Breast epithelium (tissue), 4 donors: ENCODE data around the gene ARHGAP8. TPM values are rescaled to one million over a fixed set of nuclear protein-coding genes. Genes with fewer than 3 reads are reported as not detected.

Experiments
- DNase-seq, 2 donors: peaks; one replicate each; pipeline ENCODE4 v3.0.0-alpha.2; 2019; ENCODE audit warnings: low spot score in 2 of 2
- H3K27ac ChIP-seq, 2 donors: fragments of 200-600 bp; sonication (generic) in 1 of 2; one replicate each; pipeline ENCODE4 v1.5.1; 2016 to 2019; ENCODE audit warnings: mild to moderate bottlenecking in 1 of 2
- H3K27me3 ChIP-seq, 2 donors: fragments of 200-600 bp; sonication (generic) in 1 of 2; one replicate each; pipeline versions ENCODE4 v1.5.1 to v1.6.0; 2017 to 2019; ENCODE audit warnings: control low read depth in 1 of 2, mild to moderate bottlenecking in 1 of 2
- H3K36me3 ChIP-seq: fragments of 200-600 bp; one replicate; pipeline ENCODE4 v1.5.1; 2019
- H3K4me1 ChIP-seq, 2 donors: fragments of 200-600 bp; sonication (generic); one replicate each; pipeline ENCODE4 v1.5.1; 2016 to 2019; ENCODE audit warnings: control low read depth in 1 of 2
- H3K4me3 ChIP-seq, 3 donors: fragments of 200-600 bp; sonication (generic); 1 replicate in 2 of 3; 2 replicates in 1 of 3; pipeline ENCODE4 v1.5.1; 2016 to 2019; ENCODE audit warnings: mild to moderate bottlenecking in 3 of 3, moderate library complexity in 2 of 3
- H3K9me3 ChIP-seq, 2 donors: fragments of 200-600 bp; sonication (generic) in 1 of 2; one replicate each; pipeline ENCODE4 v1.5.1; 2016 to 2019; ENCODE audit warnings: control low read depth in 1 of 2
- POLR2A ChIP-seq: fragments of 450-650 bp; IDR thresholded peaks from one replicate; pipeline ENCODE4 v1.6.1; 2016; ENCODE audit warnings: antibody characterized with exemption, mild to moderate bottlenecking, moderate library complexity
- POLR2AphosphoS5 ChIP-seq, 3 donors: sonication (generic); formaldehyde crosslinking; IDR thresholded peaks; one replicate each; pipeline ENCODE4 v1.6.1; 2017; ENCODE audit warnings: antibody characterized with exemption in 3 of 3
- intact Hi-C: fragments of 100-400 bp; cut with DNase I; formaldehyde crosslinking; loops from one replicate; pipeline ENCODE4 v1.15.1; 2023; ENCODE audit warnings: low total_unique reads
- total RNA-seq, 3 donors: library from RNA; depleted of rRNA; stranded (reverse); fragments of >200 nt; gene quantifications; one replicate each; pipeline ENCODE4 v1.1.0, GENCODE V29; 2016
- TF ChIP-seq, protein P1 (sequence below), 3 donors: fragments of 450-650 bp; IDR thresholded peaks; one replicate each; pipeline ENCODE4 v1.5.1; 2016 to 2017; ENCODE audit warnings: antibody characterized with exemption in 3 of 3, mild to moderate bottlenecking in 3 of 3, moderate library complexity in 3 of 3

The ARHGAP8 gene
- total RNA-seq, 3 donors from 2014 or later, result 9.8 to 39.4 (median 32.4) TPM

DNA sequence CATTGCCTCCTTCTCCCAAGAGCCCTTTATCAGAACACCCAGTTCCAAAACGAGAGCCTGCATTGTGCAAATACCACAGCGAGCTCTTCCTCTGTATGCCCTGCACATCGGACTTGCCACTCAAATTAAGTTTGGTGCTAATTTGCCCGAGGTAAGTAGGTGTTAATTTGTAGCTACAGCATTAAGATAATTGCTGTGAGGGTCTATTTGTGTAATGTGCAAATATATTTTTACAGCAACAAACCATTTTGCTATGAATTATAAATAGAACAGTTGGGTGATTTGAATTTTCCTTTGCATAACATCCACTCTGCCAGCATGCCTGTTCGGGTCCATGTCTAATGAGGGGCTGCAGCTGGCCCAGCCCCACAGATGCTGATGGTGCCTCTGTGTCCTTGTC, 8.1 kb downstream of the ARHGAP8 start:
- Histone ChIP-seq H3K9me3 (no peaks in the 10 kb centered on the region), H3K4me3 (no peak overlapping the region), H3K27ac (no peak overlapping the region), H3K27me3 (no peaks in the 10 kb centered on the region), H3K36me3 (no peaks in the 10 kb centered on the region), H3K4me1 (peaks cover 9 to 10% of the 10 kb centered on the region in 2 donors)
- intact Hi-C loops, result no loop called here
- DNase-seq, result no peak
- TF ChIP-seq, protein P1, sequence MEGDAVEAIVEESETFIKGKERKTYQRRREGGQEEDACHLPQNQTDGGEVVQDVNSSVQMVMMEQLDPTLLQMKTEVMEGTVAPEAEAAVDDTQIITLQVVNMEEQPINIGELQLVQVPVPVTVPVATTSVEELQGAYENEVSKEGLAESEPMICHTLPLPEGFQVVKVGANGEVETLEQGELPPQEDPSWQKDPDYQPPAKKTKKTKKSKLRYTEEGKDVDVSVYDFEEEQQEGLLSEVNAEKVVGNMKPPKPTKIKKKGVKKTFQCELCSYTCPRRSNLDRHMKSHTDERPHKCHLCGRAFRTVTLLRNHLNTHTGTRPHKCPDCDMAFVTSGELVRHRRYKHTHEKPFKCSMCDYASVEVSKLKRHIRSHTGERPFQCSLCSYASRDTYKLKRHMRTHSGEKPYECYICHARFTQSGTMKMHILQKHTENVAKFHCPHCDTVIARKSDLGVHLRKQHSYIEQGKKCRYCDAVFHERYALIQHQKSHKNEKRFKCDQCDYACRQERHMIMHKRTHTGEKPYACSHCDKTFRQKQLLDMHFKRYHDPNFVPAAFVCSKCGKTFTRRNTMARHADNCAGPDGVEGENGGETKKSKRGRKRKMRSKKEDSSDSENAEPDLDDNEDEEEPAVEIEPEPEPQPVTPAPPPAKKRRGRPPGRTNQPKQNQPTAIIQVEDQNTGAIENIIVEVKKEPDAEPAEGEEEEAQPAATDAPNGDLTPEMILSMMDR (IDR thresholded peaks at IDR 0.05), result no peak
- TF ChIP-seq POLR2A, result no peak
- TF ChIP-seq POLR2AphosphoS5 (IDR thresholded peaks at IDR 0.05), result no peak

DNA sequence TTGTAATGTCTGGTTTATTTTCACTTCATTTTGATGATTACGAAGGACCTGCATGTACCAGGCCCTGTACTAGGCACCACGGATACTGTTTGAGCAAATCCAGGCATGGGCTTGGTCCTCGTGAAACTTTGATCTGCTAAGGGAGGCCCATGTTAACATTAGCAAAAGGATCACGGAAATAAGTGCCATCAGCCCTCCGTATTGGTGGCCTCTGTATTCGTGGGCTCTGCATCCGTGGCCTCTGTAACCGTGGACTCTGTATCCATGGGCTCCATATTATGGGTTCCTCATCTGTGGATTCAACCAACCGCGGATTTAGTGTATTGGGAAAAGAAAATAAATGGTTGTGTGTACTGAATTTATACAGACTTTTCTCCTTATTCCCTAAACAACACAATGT, 8.7 kb downstream of the ARHGAP8 start:
- TF ChIP-seq POLR2AphosphoS5 (IDR thresholded peaks at IDR 0.05) (no peak), POLR2A (no peak)
- TF ChIP-seq, protein P1 (IDR thresholded peaks at IDR 0.05), result no peak
- no peaks in the 10 kb centered on the region for H3K27me3 ChIP-seq
- no peaks in the 10 kb centered on the region for H3K9me3 ChIP-seq
- peaks cover 7 to 10% of the 10 kb centered on the region in 2 donors for H3K4me1 ChIP-seq
- no peaks in the 10 kb centered on the region for H3K36me3 ChIP-seq
- H3K4me3 ChIP-seq, result no peak overlapping the region
- DNase-seq, result no peak
- intact Hi-C loops, result no loop called here
- H3K27ac ChIP-seq, result no peak overlapping the region

DNA sequence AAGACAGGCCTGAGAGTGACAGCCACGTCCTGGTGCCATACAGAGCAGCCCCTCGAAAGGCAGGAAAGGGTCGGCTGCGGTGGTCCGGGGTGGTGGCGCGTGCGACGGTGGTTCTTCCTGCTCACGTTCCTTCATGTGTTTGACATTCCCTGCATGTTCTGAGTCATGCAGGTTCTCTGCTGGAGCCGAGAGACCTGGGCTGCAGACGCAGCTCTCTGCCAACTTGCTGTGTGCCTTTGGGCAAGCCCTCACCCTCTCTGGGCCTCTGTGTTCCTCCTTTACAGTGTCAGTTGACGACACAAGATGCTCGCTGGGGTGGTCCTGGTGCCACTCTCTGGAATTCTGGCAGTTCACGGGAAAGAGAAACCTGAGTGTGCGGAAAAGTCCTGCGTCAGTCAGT, 12.0 kb downstream of the ARHGAP8 start:
- H3K27ac ChIP-seq, result peak overlapping the region in 1 of 2 donors; percentile 60
- intact Hi-C loops, result no loop called here
- no peaks in the 10 kb centered on the region for H3K36me3 ChIP-seq
- TF ChIP-seq POLR2A (no peak), POLR2AphosphoS5 (IDR thresholded peaks at IDR 0.05) (no peak)
- TF ChIP-seq, protein P1 (IDR thresholded peaks at IDR 0.05), result no peak
- H3K4me1 ChIP-seq, result peaks cover 6 to 7% of the 10 kb centered on the region in 2 donors
- H3K9me3 ChIP-seq, result no peaks in the 10 kb centered on the region
- no peaks in the 10 kb centered on the region for H3K27me3 ChIP-seq
- no peak for DNase-seq
- no peak overlapping the region for H3K4me3 ChIP-seq

DNA sequence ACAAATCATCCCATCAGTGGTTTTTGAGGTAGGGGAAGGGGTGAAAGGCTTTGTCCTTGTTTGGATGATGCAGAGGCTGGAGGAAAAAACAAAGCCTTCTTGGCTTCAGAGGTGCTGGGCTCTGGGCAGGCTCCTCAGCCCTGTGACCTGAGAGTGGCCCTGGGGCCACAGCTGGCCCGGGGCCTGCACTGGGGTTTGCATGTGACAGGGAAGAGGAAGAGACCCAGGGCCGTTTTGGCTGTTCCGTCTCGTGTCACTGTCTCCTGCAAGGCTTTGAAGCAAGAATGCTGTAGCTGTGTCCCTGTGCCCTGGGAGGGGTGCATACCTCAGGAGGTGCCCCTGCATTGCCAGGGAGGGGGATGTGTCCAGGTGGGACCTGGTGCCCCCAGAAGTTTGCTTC, 12.6 kb downstream of the ARHGAP8 start:
- H3K27ac ChIP-seq, result peak overlapping the region; percentile 40 to 60
- peaks cover 0 to under 1% of the 10 kb centered on the region in 2 donors for H3K9me3 ChIP-seq
- no peaks in the 10 kb centered on the region for H3K36me3 ChIP-seq
- TF ChIP-seq, protein P1 (IDR thresholded peaks at IDR 0.05), result no peak
- TF ChIP-seq POLR2A (no peak), POLR2AphosphoS5 (IDR thresholded peaks at IDR 0.05) (no peak)
- peaks cover 6 to 7% of the 10 kb centered on the region in 2 donors for H3K4me1 ChIP-seq
- intact Hi-C loops, result no loop called here
- no peaks in the 10 kb centered on the region for H3K27me3 ChIP-seq
- H3K4me3 ChIP-seq, result no peak overlapping the region
- peak in 1 of 2 donors; percentile 58 for DNase-seq

DNA sequence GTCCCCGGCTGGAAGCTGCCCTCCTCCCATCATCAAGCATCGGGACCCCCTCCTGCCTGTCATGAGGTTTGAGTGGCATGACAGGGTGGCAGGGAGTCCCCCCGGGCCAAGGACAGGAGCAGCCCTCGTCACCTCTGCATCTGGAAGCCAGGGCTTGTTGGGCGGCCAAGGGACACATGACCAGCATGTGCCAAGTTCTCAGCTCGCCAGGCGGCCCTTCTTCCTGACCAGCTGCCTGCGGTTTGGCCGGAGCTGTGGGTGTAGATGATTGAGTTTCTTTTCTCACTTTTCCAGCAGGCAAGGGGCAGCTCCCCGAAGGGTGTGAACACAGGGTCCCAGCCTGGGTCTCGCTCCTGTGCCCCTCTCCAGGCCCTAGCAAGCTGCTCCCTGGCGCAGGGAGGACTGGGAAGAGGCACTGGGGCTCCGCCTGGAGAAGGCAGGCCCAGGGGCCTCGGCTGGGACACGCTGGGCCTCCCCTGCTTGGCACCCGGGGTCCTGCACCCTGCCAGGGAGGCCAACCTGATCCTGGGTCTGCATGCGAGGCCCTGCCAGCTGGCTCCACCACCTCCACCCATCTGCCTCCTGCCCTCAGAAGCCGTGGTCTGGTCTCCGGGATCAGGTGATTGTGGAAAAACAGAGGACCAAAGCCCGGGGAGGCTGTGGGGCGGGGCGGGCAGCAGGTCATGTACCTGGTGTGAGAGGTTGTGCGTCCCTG, 13.4 kb downstream of the ARHGAP8 start:
- no peaks in the 10 kb centered on the region for H3K36me3 ChIP-seq
- peak; percentile 63 to 66 for DNase-seq
- intact Hi-C loops, result no loop called here
- H3K27me3 ChIP-seq, result no peaks in the 10 kb centered on the region
- H3K4me1 ChIP-seq, result peaks cover 6 to 7% of the 10 kb centered on the region in 2 donors
- no peak for TF ChIP-seq POLR2A
- no peak for TF ChIP-seq POLR2AphosphoS5 (IDR thresholded peaks at IDR 0.05)
- TF ChIP-seq, protein P1 (IDR thresholded peaks at IDR 0.05), result no peak
- peaks cover 3% of the 10 kb centered on the region in 2 donors for H3K9me3 ChIP-seq
- no peak overlapping the region for H3K4me3 ChIP-seq
- peak overlapping the region; percentile 40 to 60 for H3K27ac ChIP-seq
